Osteoblast (primary cell): ENCODE measurements around the gene ALKBH5. TPM values are rescaled to one million over a fixed set of nuclear protein-coding genes. Genes with fewer than 3 reads are reported as not detected.

ENCODE experiments used
- DNase-seq: peaks from one replicate; pipeline ENCODE4 v3.0.0; 2011; ENCODE audit warnings: low spot score, mixed read lengths; ENCODE audit not compliant: insufficient read length; ENCODE audit errors: missing footprints
- H2AFZ ChIP-seq: 2 replicates; pipeline ENCODE4 v1.6.0; 2011; ENCODE audit warnings: mild to moderate bottlenecking, low read length
- H3K27ac ChIP-seq: 2 replicates; pipeline ENCODE4 v1.5.1; 2011; ENCODE audit warnings: mild to moderate bottlenecking, low read depth, low read length, moderate library complexity
- H3K27me3 ChIP-seq: 2 replicates; pipeline ENCODE4 v1.6.0; 2012; ENCODE audit warnings: mild to moderate bottlenecking, control low read depth, inconsistent platforms, low read length, moderate library complexity; ENCODE audit not compliant: insufficient read depth
- H3K36me3 ChIP-seq: 2 replicates; pipeline ENCODE4 v1.5.1; 2011; ENCODE audit warnings: mild to moderate bottlenecking, low read length, control low read depth, moderate library complexity; ENCODE audit not compliant: insufficient read depth
- H3K4me1 ChIP-seq: 2 replicates; pipeline ENCODE4 v1.5.1; 2011; ENCODE audit warnings: mild to moderate bottlenecking, low read length, control low read depth, moderate library complexity; ENCODE audit not compliant: insufficient read depth
- H3K4me2 ChIP-seq: 2 replicates; pipeline ENCODE4 v1.6.0; 2011; ENCODE audit warnings: mild to moderate bottlenecking, low read length; ENCODE audit not compliant: insufficient read depth
- H3K4me3 ChIP-seq: fragments of 200-600 bp; sonication (generic); 3 replicates; pipeline ENCODE4 v1.5.1; 2012; ENCODE audit warnings: mild to moderate bottlenecking, low read length, inconsistent platforms; ENCODE audit not compliant: insufficient read depth
- H3K79me2 ChIP-seq: 2 replicates; pipeline ENCODE4 v1.6.0; 2012; ENCODE audit warnings: mild to moderate bottlenecking, low read length, control low read depth, inconsistent platforms; ENCODE audit not compliant: insufficient read depth
- H3K9me3 ChIP-seq: 2 replicates; pipeline ENCODE4 v1.5.1; 2011; ENCODE audit warnings: low read depth, low read length, control low read depth
- H4K20me1 ChIP-seq: 2 replicates; pipeline ENCODE4 v1.6.0; 2012; ENCODE audit warnings: mild to moderate bottlenecking, low read length, control low read depth; ENCODE audit not compliant: insufficient read depth
- CTCF ChIP-seq: IDR thresholded peaks from 2 replicates; pipeline ENCODE4 v1.5.1; 2011; ENCODE audit warnings: mild to moderate bottlenecking, low read depth, low read length, moderate library complexity; ENCODE audit errors: extremely low read depth
- total RNA-seq: library from RNA; depleted of rRNA; stranded (reverse); fragments of >200 nt; gene quantifications from 2 replicates; pipeline ENCODE4 v1.2.3, GENCODE V29; 2012

Gene ALKBH5
- total RNA-seq, 1 donor = 125 TPM

GRCh38 chr17:18182110-18182977, 1.3 kb upstream of the ALKBH5 start:
- Histone ChIP-seq H3K4me3 (peak overlapping the region; percentile 91), H3K27ac (peak overlapping the region; percentile 87), H3K4me2 (peak overlapping the region; percentile 99), H3K9me3 (no peaks in the 10 kb centered on the region), H3K36me3 (no peaks in the 10 kb centered on the region), H2AFZ (peak overlapping the region; percentile 35), H3K79me2 (peaks cover 37% of the 10 kb centered on the region), H3K4me1 (peaks cover 46% of the 10 kb centered on the region), H3K27me3 (no peaks in the 10 kb centered on the region), H4K20me1 (peaks cover 31% of the 10 kb centered on the region)
- DNase-seq = peak; percentile 30
- no peak for TF ChIP-seq CTCF

- peak overlapping the region; percentile 35 for H2AFZ ChIP-seq
- H3K4me1 ChIP-seq = peaks cover 52% of the 10 kb centered on the region
- peak overlapping the region; percentile 99 for H3K4me2 ChIP-seq
- no peaks in the 10 kb centered on the region for H3K36me3 ChIP-seq
- no peaks in the 10 kb centered on the region for H3K27me3 ChIP-seq
- H4K20me1 ChIP-seq = peaks cover 37% of the 10 kb centered on the region
- DNase-seq = peak; percentile 92
- H3K4me3 ChIP-seq = peak overlapping the region; percentile 91
- peaks cover 43% of the 10 kb centered on the region for H3K79me2 ChIP-seq
- H3K9me3 ChIP-seq = no peaks in the 10 kb centered on the region
- H3K27ac ChIP-seq = peak overlapping the region; percentile 87
- no peak for TF ChIP-seq CTCF
These were observed 672 bp upstream of the ALKBH5 start for GRCh38 chr17:18182978-18183333.

GRCh38 chr17:18184143-18185031, 759 bp downstream of the ALKBH5 start:
- H3K79me2 ChIP-seq = peaks cover 57% of the 10 kb centered on the region
- peak; percentile 77 for DNase-seq
- no peaks in the 10 kb centered on the region for H3K27me3 ChIP-seq
- H2AFZ ChIP-seq = no peak overlapping the region
- H4K20me1 ChIP-seq = peaks cover 51% of the 10 kb centered on the region
- H3K4me1 ChIP-seq = peaks cover 64% of the 10 kb centered on the region
- peaks cover 2% of the 10 kb centered on the region for H3K36me3 ChIP-seq
- no peak for TF ChIP-seq CTCF
- H3K4me3 ChIP-seq = peak overlapping the region; percentile 91
- H3K27ac ChIP-seq = peak overlapping the region; percentile 87
- H3K9me3 ChIP-seq = no peaks in the 10 kb centered on the region
- H3K4me2 ChIP-seq = peak overlapping the region; percentile 99
